Glutamatergic neuron (in vitro differentiated cells): Measurements from ENCODE around the gene RFXANK. TPM values are rescaled to one million over a fixed set of nuclear protein-coding genes. Genes with fewer than 3 reads are reported as not detected.

Source experiments
- DNase-seq: peaks from one replicate; pipeline ENCODE4 v3.0.0; 2022
- H3K27ac Mint-ChIP-seq: one replicate; pipeline ENCODE4 v1.8.0; 2020; ENCODE audit warnings: mild to moderate bottlenecking, mixed read lengths, inconsistent platforms; ENCODE audit not compliant: unreplicated experiment
- H3K27me3 Mint-ChIP-seq: one replicate; pipeline ENCODE4 v1.8.0; 2020; ENCODE audit warnings: mild to moderate bottlenecking, moderate library complexity, mixed read lengths, inconsistent platforms; ENCODE audit not compliant: unreplicated experiment
- H3K36me3 Mint-ChIP-seq: one replicate; pipeline ENCODE4 v1.8.0; 2020; ENCODE audit warnings: mild to moderate bottlenecking, mixed read lengths, inconsistent platforms; ENCODE audit not compliant: unreplicated experiment
- H3K4me1 Mint-ChIP-seq: one replicate; pipeline ENCODE4 v1.8.0; 2020; ENCODE audit warnings: mild to moderate bottlenecking, low read depth, mixed read lengths, inconsistent platforms; ENCODE audit not compliant: unreplicated experiment
- H3K4me3 Mint-ChIP-seq: one replicate; pipeline ENCODE4 v1.8.0; 2020; ENCODE audit warnings: mild to moderate bottlenecking, mixed read lengths, inconsistent platforms; ENCODE audit not compliant: unreplicated experiment
- H3K9me3 Mint-ChIP-seq: one replicate; pipeline ENCODE4 v1.8.0; 2020; ENCODE audit warnings: mild to moderate bottlenecking, moderate library complexity, mixed read lengths, inconsistent platforms; ENCODE audit not compliant: unreplicated experiment
- total RNA-seq: library from RNA; stranded (reverse); fragmentation: NEBNext Ultra II Directional; extraction: Animal tissue kit (Norgen Biotek cat#: 25700); gene quantifications from one replicate; pipeline ENCODE4 v1.2.1, GENCODE V29; 2021; ENCODE audit not compliant: unreplicated experiment
- TF ChIP-seq, protein P1 (sequence below): fragments of 200-600 bp; sonication (generic); IDR thresholded peaks from one replicate; pipeline ENCODE4 v1.5.0; 2021; ENCODE audit not compliant: partially characterized antibody, unreplicated experiment

The RFXANK gene
- total RNA-seq, 1 donor from 2014 or later, result 73.5 TPM

DNA sequence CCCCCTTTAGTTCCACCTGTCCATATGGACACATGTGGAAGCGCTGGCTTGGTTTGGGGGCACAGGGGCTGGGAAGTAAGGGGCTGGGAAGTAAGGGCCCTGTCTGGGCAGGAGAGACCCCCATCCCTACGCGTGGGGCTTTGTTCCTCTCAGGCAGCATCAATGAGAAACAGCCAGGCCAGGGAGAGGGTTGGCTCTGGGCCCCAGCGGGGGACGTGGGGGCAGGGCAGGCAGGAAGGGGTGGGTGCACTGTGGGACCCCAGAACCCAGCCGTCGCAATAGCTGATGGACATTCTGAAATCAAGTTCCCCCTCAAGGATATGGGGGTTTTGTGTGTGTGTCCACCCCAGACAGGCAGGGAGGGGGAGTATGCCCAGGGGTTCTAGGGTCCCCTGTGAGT, 20.9 kb downstream of the RFXANK start:
- Mint-ChIP-seq H3K4me3 (peak overlapping the region; percentile 89), H3K4me1 (peaks cover 22% of the 10 kb centered on the region), H3K27ac (peak overlapping the region; percentile 84), H3K9me3 (peaks cover 5% of the 10 kb centered on the region), H3K27me3 (peaks cover 16% of the 10 kb centered on the region), H3K36me3 (peaks cover 4% of the 10 kb centered on the region)
- TF ChIP-seq, protein P1, sequence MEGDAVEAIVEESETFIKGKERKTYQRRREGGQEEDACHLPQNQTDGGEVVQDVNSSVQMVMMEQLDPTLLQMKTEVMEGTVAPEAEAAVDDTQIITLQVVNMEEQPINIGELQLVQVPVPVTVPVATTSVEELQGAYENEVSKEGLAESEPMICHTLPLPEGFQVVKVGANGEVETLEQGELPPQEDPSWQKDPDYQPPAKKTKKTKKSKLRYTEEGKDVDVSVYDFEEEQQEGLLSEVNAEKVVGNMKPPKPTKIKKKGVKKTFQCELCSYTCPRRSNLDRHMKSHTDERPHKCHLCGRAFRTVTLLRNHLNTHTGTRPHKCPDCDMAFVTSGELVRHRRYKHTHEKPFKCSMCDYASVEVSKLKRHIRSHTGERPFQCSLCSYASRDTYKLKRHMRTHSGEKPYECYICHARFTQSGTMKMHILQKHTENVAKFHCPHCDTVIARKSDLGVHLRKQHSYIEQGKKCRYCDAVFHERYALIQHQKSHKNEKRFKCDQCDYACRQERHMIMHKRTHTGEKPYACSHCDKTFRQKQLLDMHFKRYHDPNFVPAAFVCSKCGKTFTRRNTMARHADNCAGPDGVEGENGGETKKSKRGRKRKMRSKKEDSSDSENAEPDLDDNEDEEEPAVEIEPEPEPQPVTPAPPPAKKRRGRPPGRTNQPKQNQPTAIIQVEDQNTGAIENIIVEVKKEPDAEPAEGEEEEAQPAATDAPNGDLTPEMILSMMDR, result no peak
- peak; percentile 40 for DNase-seq

DNA sequence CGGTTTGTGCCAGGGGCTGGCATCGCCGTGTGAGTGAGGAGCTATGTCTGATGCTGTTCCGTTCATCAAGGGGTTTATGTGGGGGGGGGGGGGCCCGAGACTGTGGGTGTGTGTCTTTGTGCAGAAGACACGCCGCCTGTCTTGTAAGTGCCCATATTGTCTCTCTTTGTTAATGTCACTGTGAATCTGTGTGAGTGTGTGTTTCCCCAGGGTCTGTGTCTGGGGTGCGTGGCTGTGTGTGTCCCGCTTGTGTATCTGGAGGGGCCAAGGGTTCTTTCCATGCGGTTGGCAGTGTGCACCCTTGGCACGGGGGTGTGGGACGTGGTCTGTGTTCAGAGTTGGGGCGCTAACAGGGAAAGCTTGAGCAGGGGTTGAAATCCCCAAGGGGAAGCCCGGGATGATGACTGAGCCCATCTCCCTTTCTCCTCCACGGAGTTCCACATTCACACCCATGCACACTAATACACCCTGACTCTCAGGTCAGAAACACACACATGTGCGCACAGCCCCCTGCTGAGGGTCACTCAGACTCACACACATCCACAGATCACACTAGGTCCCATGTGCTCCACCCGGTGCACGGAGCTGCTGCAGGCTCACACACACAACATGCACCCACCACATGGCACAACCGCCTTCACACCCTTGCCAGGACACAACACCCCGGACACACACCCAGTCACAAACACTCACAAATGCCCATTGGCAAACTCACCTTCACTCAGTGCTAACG, 21.5 kb downstream of the RFXANK start:
- Mint-ChIP-seq H3K27me3 (peaks cover 16% of the 10 kb centered on the region), H3K36me3 (peaks cover 4% of the 10 kb centered on the region), H3K4me3 (peak overlapping the region; percentile 89), H3K4me1 (peaks cover 22% of the 10 kb centered on the region), H3K9me3 (peaks cover 5% of the 10 kb centered on the region), H3K27ac (peak overlapping the region; percentile 84)
- DNase-seq, result no peak
- TF ChIP-seq, protein P1, result no peak

DNA sequence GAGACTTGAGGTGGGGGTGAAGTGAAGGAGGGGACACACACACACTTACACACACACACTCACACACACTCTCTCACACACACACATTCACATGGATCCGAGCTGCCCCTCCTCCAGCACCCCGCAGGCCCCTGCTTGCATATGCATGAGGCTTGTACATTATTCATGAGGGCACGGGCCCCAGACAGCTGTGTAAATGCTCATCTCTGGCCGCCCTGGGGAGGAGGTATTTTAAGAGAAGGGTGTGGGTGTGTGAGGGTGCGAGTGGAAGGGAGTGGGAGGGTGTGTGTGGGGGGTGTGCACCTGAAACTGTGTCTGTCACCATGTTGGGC, 22.1 kb downstream of the RFXANK start:
- TF ChIP-seq, protein P1, result no peak
- H3K9me3 Mint-ChIP-seq, result peaks cover 5% of the 10 kb centered on the region
- peak overlapping the region; percentile 84 for H3K27ac Mint-ChIP-seq
- peak; percentile 77 for DNase-seq
- H3K4me3 Mint-ChIP-seq, result peak overlapping the region; percentile 89
- peaks cover 16% of the 10 kb centered on the region for H3K27me3 Mint-ChIP-seq
- peaks cover 4% of the 10 kb centered on the region for H3K36me3 Mint-ChIP-seq
- H3K4me1 Mint-ChIP-seq, result peaks cover 22% of the 10 kb centered on the region

DNA sequence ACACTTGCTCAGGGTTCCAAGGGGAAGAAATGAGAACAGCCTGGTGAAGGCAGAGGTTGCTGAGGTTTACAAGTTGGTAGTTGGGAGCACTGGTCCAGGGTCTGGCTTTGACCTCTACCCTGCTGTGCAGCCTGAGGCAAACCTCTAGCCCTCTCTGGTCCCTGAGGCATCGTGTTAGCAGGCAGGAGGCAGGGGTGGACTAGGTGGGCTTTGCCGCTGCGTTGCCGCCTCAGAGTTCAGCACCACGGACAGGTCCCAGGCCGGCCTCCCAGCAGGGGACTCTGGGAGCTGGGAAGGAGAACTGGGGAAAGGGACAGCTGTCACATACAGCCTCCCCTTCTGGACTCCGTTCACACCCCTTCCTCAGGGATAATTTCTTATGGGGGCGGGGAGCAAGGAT, 22.8 kb downstream of the RFXANK start:
- Mint-ChIP-seq H3K27ac (peak overlapping the region; percentile 84), H3K27me3 (peaks cover 16% of the 10 kb centered on the region), H3K9me3 (peaks cover 5% of the 10 kb centered on the region), H3K36me3 (peaks cover 4% of the 10 kb centered on the region), H3K4me1 (peaks cover 22% of the 10 kb centered on the region), H3K4me3 (peak overlapping the region; percentile 89)
- TF ChIP-seq, protein P1, result no peak
- DNase-seq, result no peak

DNA sequence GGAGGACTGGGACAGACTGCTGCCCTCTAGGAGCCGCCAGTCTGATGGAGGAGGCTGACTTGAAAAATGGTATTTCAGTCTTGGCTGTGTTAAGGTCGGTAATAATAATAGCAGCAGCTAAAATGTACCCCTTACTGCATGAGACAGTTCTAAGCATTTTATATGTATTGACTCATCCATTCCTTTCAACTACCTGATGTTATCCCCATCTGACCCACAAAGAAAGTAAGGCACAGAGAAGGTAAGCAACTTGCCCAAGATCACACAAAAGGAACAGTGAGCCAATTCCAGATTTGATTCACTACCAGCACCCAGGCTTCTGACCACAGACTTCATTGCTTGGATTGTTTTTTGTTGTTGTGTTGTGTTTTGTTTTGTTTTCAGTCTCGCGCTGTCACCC, 23.7 kb downstream of the RFXANK start:
- TF ChIP-seq, protein P1, result no peak
- Mint-ChIP-seq H3K4me1 (peaks cover 19% of the 10 kb centered on the region), H3K27me3 (peaks cover 14% of the 10 kb centered on the region), H3K4me3 (peak overlapping the region; percentile 42), H3K9me3 (peaks cover 5% of the 10 kb centered on the region), H3K27ac (no peak overlapping the region), H3K36me3 (peaks cover 4% of the 10 kb centered on the region)
- DNase-seq, result no peak
